SK-N-SH (cell line): ENCODE measurements around the gene S100A10.

Experiments used
- CHD2 ChIP-seq: fragments of 150-350 bp; IDR thresholded peaks from 2 replicates; pipeline ENCODE4 v1.6.1; 2018; ENCODE audit warnings: low read length; ENCODE audit not compliant: partially characterized antibody
- EP300 ChIP-seq, 2 experiments: IDR thresholded peaks; 2 replicates each; pipeline versions ENCODE4 v1.4.0 to v1.6.1; 2012; ENCODE audit warnings: borderline replicate concordance in 1 of 2, low read depth in 1 of 2, low read length in 1 of 2
- FOXM1 ChIP-seq: IDR thresholded peaks from 2 replicates; pipeline ENCODE4 v1.4.0; 2012; ENCODE audit warnings: low read depth, mild to moderate bottlenecking
- JUND ChIP-seq: IDR thresholded peaks from 2 replicates; pipeline ENCODE4 v1.4.0; 2012
- NFIC ChIP-seq: IDR thresholded peaks from 2 replicates; pipeline ENCODE4 v1.4.0; 2012; ENCODE audit warnings: borderline replicate concordance
- RAD21 ChIP-seq: IDR thresholded peaks from 2 replicates; pipeline ENCODE4 v1.6.1; 2012; ENCODE audit warnings: mild to moderate bottlenecking, low read length
- RFX5 ChIP-seq: IDR thresholded peaks from 2 replicates; pipeline ENCODE4 v1.6.1; 2012; ENCODE audit warnings: mild to moderate bottlenecking, improper control_type of control experiment, low read length
- SIN3A ChIP-seq: IDR thresholded peaks from 2 replicates; pipeline ENCODE4 v1.6.1; 2012; ENCODE audit warnings: low read depth, mild to moderate bottlenecking, low read length, moderate library complexity, borderline replicate concordance
- TAF1 ChIP-seq: IDR thresholded peaks from 2 replicates; pipeline ENCODE4 v1.6.1; 2012; ENCODE audit warnings: low read depth, mild to moderate bottlenecking, low read length, moderate library complexity, borderline replicate concordance
- YY1 ChIP-seq: IDR thresholded peaks from 2 replicates; pipeline ENCODE4 v1.4.0; 2012; ENCODE audit warnings: low read depth, mild to moderate bottlenecking
- TF ChIP-seq, protein P1 (sequence below): IDR thresholded peaks from 2 replicates; pipeline ENCODE4 v1.6.1; 2012; ENCODE audit warnings: mild to moderate bottlenecking, low read depth, low read length, moderate library complexity
- TF ChIP-seq, protein P2 (sequence below): fragments of 200-600 bp; sonication (generic); IDR thresholded peaks from 2 replicates; pipeline ENCODE4 v1.6.1; 2017; ENCODE audit warnings: antibody characterized with exemption, mild to moderate bottlenecking, moderate library complexity
- TF ChIP-seq, protein P3 (sequence below): IDR thresholded peaks from 2 replicates; pipeline ENCODE4 v1.4.0; 2012; ENCODE audit warnings: low read depth
- TF ChIP-seq, protein P4 (sequence below): fragments of 150-350 bp; IDR thresholded peaks from 2 replicates; pipeline ENCODE4 v1.6.1; 2016; ENCODE audit warnings: mild to moderate bottlenecking, low read depth, low read length

DNA sequence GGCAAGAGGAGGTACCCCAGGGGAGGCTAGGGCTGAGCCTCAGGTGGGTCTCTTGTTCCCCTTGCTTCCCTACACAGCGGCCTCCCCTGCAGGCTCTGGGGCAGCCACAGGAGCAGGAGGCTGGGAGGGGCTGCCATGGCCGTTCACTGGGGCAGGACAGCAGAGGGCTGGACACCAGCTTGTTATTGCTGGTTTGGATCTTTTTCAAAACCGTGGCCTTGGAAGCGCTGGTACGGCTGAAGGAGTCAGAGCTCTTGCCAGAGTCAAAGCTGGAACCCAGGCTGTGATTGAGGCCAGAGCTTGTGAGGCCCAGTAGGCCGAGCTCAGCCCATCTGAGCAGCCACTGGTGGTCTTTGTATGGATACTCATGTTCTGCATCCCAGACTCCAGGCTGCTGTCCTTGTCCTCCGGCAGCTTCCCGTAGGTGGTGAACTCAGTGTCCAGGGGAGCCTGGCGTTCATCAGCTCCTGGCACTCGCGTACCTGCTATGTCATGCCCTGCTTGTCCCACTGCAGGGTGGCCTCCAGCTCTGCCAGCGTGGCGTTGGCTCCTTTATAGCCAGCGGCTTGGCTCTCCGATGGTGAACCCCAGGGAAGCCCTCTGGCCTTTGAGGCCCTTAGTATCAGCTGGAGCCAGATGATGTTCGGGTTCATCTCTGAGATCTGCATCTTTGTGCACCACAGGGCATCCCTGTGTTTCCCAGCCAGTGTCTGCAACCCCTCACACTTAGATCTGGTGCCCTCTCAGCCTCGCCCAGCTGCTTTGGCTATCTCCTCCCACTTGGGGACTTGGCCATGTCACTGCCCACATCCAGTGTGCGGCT is 44.1 kb downstream of the S100A10 start:
- TF ChIP-seq, protein P1, sequence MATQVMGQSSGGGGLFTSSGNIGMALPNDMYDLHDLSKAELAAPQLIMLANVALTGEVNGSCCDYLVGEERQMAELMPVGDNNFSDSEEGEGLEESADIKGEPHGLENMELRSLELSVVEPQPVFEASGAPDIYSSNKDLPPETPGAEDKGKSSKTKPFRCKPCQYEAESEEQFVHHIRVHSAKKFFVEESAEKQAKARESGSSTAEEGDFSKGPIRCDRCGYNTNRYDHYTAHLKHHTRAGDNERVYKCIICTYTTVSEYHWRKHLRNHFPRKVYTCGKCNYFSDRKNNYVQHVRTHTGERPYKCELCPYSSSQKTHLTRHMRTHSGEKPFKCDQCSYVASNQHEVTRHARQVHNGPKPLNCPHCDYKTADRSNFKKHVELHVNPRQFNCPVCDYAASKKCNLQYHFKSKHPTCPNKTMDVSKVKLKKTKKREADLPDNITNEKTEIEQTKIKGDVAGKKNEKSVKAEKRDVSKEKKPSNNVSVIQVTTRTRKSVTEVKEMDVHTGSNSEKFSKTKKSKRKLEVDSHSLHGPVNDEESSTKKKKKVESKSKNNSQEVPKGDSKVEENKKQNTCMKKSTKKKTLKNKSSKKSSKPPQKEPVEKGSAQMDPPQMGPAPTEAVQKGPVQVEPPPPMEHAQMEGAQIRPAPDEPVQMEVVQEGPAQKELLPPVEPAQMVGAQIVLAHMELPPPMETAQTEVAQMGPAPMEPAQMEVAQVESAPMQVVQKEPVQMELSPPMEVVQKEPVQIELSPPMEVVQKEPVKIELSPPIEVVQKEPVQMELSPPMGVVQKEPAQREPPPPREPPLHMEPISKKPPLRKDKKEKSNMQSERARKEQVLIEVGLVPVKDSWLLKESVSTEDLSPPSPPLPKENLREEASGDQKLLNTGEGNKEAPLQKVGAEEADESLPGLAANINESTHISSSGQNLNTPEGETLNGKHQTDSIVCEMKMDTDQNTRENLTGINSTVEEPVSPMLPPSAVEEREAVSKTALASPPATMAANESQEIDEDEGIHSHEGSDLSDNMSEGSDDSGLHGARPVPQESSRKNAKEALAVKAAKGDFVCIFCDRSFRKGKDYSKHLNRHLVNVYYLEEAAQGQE, result no peak
- TF ChIP-seq JUND (no peak), NFIC (no peak), EP300 (IDR thresholded peaks at IDR 0.05; ENCODE audit: borderline replicate concordance in 1 of 2, low read depth in 1 of 2, low read length in 1 of 2) (no peak), YY1 (no peak), TAF1 (no peak), RAD21 (no peak), RFX5 (no peak), FOXM1 (no peak), CHD2 (no peak), SIN3A (no peak)
- TF ChIP-seq, protein P2, sequence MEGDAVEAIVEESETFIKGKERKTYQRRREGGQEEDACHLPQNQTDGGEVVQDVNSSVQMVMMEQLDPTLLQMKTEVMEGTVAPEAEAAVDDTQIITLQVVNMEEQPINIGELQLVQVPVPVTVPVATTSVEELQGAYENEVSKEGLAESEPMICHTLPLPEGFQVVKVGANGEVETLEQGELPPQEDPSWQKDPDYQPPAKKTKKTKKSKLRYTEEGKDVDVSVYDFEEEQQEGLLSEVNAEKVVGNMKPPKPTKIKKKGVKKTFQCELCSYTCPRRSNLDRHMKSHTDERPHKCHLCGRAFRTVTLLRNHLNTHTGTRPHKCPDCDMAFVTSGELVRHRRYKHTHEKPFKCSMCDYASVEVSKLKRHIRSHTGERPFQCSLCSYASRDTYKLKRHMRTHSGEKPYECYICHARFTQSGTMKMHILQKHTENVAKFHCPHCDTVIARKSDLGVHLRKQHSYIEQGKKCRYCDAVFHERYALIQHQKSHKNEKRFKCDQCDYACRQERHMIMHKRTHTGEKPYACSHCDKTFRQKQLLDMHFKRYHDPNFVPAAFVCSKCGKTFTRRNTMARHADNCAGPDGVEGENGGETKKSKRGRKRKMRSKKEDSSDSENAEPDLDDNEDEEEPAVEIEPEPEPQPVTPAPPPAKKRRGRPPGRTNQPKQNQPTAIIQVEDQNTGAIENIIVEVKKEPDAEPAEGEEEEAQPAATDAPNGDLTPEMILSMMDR, result no peak
- TF ChIP-seq, protein P3, sequence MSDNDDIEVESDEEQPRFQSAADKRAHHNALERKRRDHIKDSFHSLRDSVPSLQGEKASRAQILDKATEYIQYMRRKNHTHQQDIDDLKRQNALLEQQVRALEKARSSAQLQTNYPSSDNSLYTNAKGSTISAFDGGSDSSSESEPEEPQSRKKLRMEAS, result no peak
- TF ChIP-seq, protein P4, sequence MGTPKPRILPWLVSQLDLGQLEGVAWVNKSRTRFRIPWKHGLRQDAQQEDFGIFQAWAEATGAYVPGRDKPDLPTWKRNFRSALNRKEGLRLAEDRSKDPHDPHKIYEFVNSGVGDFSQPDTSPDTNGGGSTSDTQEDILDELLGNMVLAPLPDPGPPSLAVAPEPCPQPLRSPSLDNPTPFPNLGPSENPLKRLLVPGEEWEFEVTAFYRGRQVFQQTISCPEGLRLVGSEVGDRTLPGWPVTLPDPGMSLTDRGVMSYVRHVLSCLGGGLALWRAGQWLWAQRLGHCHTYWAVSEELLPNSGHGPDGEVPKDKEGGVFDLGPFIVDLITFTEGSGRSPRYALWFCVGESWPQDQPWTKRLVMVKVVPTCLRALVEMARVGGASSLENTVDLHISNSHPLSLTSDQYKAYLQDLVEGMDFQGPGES, result no peak
